Esophagus squamous epithelium (tissue), 4 donors: ENCODE results near the gene BUD23.

Experiments used
- CTCF ChIP-seq, 6 experiments: fragments of 450-650 bp in 4 of 6; fragments of 200-600 bp in 2 of 6; sonication (generic) in 2 of 6; IDR thresholded peaks; one replicate each; pipeline ENCODE4 v1.5.1; 2016 to 2019; ENCODE audit warnings: antibody characterized with exemption in 6 of 6, mild to moderate bottlenecking in 4 of 6, moderate library complexity in 4 of 6
- POLR2A ChIP-seq, 4 donors: fragments of 450-650 bp; IDR thresholded peaks; one replicate each; pipeline ENCODE4 v1.6.1; 2017; ENCODE audit warnings: antibody characterized with exemption in 4 of 4, mild to moderate bottlenecking in 4 of 4, moderate library complexity in 3 of 4

DNA sequence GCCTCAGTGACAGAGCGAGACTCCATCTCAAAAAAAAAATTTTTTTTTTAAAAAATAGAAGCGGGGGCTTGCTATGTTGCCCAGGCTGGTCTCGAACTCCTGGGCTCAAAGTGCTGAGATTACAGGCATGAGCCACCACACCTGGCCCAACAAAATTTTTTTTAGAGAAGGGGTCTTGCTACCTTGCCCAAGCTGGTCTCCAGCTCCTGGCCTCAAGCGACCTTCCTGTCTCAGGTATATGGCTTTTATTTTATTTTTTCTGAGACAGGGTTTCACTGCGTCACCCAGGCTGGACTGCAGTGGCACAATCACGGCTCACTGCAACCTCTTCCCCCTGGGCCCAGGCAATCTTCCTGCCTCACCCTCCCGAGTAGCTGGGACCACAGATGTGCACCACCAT lies 56.8 kb downstream of the BUD23 start:
- TF ChIP-seq CTCF (IDR thresholded peaks at IDR 0.05) (no peak), POLR2A (IDR thresholded peaks at IDR 0.05) (no peak)
